Measurements from ENCODE around the gene NT5DC1.

DNA sequence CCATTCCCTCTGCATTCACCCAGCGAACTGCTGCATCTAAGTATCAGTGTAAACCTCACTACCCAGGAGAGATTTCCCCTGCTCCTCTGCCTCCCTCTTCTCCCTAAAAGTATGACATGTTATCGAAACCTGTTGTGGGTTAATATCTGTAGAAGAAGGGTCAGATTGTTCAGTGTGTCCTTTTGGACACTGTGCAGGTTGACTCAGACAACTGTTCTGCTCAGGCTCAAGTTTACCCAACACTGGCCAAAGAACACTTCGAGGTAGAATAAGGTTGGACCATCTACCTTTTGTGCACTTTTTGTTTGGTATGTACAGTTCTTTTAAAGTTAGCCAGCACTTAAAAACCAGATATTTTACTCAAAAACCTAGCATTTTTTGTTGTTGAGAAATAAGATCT, 4.6 kb downstream of the NT5DC1 start:
- TF ChIP-seq, protein P1, sequence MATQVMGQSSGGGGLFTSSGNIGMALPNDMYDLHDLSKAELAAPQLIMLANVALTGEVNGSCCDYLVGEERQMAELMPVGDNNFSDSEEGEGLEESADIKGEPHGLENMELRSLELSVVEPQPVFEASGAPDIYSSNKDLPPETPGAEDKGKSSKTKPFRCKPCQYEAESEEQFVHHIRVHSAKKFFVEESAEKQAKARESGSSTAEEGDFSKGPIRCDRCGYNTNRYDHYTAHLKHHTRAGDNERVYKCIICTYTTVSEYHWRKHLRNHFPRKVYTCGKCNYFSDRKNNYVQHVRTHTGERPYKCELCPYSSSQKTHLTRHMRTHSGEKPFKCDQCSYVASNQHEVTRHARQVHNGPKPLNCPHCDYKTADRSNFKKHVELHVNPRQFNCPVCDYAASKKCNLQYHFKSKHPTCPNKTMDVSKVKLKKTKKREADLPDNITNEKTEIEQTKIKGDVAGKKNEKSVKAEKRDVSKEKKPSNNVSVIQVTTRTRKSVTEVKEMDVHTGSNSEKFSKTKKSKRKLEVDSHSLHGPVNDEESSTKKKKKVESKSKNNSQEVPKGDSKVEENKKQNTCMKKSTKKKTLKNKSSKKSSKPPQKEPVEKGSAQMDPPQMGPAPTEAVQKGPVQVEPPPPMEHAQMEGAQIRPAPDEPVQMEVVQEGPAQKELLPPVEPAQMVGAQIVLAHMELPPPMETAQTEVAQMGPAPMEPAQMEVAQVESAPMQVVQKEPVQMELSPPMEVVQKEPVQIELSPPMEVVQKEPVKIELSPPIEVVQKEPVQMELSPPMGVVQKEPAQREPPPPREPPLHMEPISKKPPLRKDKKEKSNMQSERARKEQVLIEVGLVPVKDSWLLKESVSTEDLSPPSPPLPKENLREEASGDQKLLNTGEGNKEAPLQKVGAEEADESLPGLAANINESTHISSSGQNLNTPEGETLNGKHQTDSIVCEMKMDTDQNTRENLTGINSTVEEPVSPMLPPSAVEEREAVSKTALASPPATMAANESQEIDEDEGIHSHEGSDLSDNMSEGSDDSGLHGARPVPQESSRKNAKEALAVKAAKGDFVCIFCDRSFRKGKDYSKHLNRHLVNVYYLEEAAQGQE (IDR thresholded peaks at IDR 0.05; ENCODE audit: low read depth, low read length) = no peak
- TF ChIP-seq ZNF384 (IDR thresholded peaks at IDR 0.05; ENCODE audit: borderline replicate concordance, low read depth, low read length) (no peak), MXI1 (IDR thresholded peaks at IDR 0.05; ENCODE audit: low read depth, low read length) (no peak), POLR2A (IDR thresholded peaks at IDR 0.05; ENCODE audit: low read depth, low read length) (no peak)
- TF ChIP-seq, protein P2, sequence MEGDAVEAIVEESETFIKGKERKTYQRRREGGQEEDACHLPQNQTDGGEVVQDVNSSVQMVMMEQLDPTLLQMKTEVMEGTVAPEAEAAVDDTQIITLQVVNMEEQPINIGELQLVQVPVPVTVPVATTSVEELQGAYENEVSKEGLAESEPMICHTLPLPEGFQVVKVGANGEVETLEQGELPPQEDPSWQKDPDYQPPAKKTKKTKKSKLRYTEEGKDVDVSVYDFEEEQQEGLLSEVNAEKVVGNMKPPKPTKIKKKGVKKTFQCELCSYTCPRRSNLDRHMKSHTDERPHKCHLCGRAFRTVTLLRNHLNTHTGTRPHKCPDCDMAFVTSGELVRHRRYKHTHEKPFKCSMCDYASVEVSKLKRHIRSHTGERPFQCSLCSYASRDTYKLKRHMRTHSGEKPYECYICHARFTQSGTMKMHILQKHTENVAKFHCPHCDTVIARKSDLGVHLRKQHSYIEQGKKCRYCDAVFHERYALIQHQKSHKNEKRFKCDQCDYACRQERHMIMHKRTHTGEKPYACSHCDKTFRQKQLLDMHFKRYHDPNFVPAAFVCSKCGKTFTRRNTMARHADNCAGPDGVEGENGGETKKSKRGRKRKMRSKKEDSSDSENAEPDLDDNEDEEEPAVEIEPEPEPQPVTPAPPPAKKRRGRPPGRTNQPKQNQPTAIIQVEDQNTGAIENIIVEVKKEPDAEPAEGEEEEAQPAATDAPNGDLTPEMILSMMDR (IDR thresholded peaks at IDR 0.05 in 2 of 3, conservative IDR thresholded peaks at IDR 0.05 in 1 of 3; ENCODE audit: control insufficient read depth in 2 of 3, extremely low read depth in 1 of 3, insufficient read depth in 1 of 3, low read depth in 3 of 3, low read length in 3 of 3) = no peak

Data from GM12878 (cell line).